Astrocyte (in vitro differentiated cells and primary cell): Measurements from ENCODE around the gene DUSP16. TPM values are rescaled to one million over a fixed set of nuclear protein-coding genes. Genes with fewer than 3 reads are reported as not detected.
"Not testable (repeated sequence)": the region's sequence is repeated elsewhere in the genome, so short reads cannot be mapped to it uniquely, and the experiment has no call there.

Experiments used
- DNase-seq: peaks from one replicate; pipeline ENCODE4 v3.0.0-alpha.2; 2010; ENCODE audit warnings: low read depth
- FAIRE-seq: peaks from 2 replicates; lab custom pipeline; 2011; peaks lifted over from hg19 to GRCh38; lab: Jason Lieb, UNC
- H2AFZ ChIP-seq: 2 replicates; pipeline ENCODE4 v1.6.0; 2012; ENCODE audit warnings: low read depth, low read length, inconsistent platforms
- H3K27ac ChIP-seq: 2 replicates; pipeline ENCODE4 v1.5.1; 2011; ENCODE audit warnings: low read depth, low read length, inconsistent platforms
- H3K27me3 ChIP-seq: 2 replicates; pipeline ENCODE4 v1.6.0; 2011; ENCODE audit warnings: low read length, inconsistent platforms; ENCODE audit not compliant: insufficient read depth
- H3K36me3 ChIP-seq: 2 replicates; pipeline ENCODE4 v1.5.1; 2011; ENCODE audit warnings: low read length, inconsistent platforms; ENCODE audit not compliant: insufficient read depth
- H3K4me1 ChIP-seq: 2 replicates; pipeline ENCODE4 v1.5.1; 2011; ENCODE audit warnings: low read length, inconsistent platforms; ENCODE audit not compliant: insufficient read depth
- H3K4me2 ChIP-seq: 2 replicates; pipeline ENCODE4 v1.6.0; 2012; ENCODE audit warnings: low read length, inconsistent platforms
- H3K4me3 ChIP-seq: 2 replicates; pipeline ENCODE4 v1.5.1; 2011; ENCODE audit warnings: low read depth, mild to moderate bottlenecking, low read length, inconsistent platforms; ENCODE audit not compliant: insufficient read depth
- H3K79me2 ChIP-seq: 2 replicates; pipeline ENCODE4 v1.6.0; 2012; ENCODE audit warnings: mild to moderate bottlenecking, low read length, inconsistent platforms; ENCODE audit not compliant: insufficient read depth
- H3K9ac ChIP-seq: 2 replicates; pipeline ENCODE4 v1.6.0; 2012; ENCODE audit warnings: mild to moderate bottlenecking, low read length, inconsistent platforms
- H3K9me3 ChIP-seq: 2 replicates; pipeline ENCODE4 v1.5.1; 2012; ENCODE audit warnings: low read depth, mild to moderate bottlenecking, low read length, inconsistent platforms; ENCODE audit not compliant: insufficient read depth
- H4K20me1 ChIP-seq: 2 replicates; pipeline ENCODE4 v1.6.0; 2012; ENCODE audit warnings: low read length, inconsistent platforms; ENCODE audit not compliant: insufficient read depth
- H3K27ac Mint-ChIP-seq: one replicate; pipeline ENCODE4 v1.8.0; 2021; ENCODE audit warnings: mild to moderate bottlenecking, mixed read lengths; ENCODE audit not compliant: unreplicated experiment
- H3K27me3 Mint-ChIP-seq: one replicate; pipeline ENCODE4 v1.8.0; 2021; ENCODE audit warnings: low read depth, mixed read lengths; ENCODE audit not compliant: unreplicated experiment
- H3K36me3 Mint-ChIP-seq: one replicate; pipeline ENCODE4 v1.8.0; 2021; ENCODE audit warnings: low read depth, mixed read lengths; ENCODE audit not compliant: unreplicated experiment
- H3K4me1 Mint-ChIP-seq: one replicate; pipeline ENCODE4 v1.8.0; 2021; ENCODE audit warnings: low read depth, mixed read lengths; ENCODE audit not compliant: unreplicated experiment
- H3K4me3 Mint-ChIP-seq: one replicate; pipeline ENCODE4 v1.8.0; 2021; ENCODE audit warnings: mild to moderate bottlenecking, moderate library complexity, mixed read lengths; ENCODE audit not compliant: unreplicated experiment
- H3K9me3 Mint-ChIP-seq: one replicate; pipeline ENCODE4 v1.8.0; 2021; ENCODE audit warnings: mild to moderate bottlenecking, mixed read lengths; ENCODE audit not compliant: unreplicated experiment
- CTCF ChIP-seq: IDR thresholded peaks from 2 replicates; pipeline ENCODE4 v1.5.1; 2011; ENCODE audit warnings: low read depth, mild to moderate bottlenecking, inconsistent platforms, low read length, moderate library complexity; ENCODE audit not compliant: insufficient read depth
- EZH2 ChIP-seq: IDR thresholded peaks from 2 replicates; pipeline ENCODE4 v1.6.1; 2012; ENCODE audit warnings: mild to moderate bottlenecking, low read length, inconsistent platforms; ENCODE audit not compliant: insufficient read depth
- total RNA-seq: library from RNA; stranded (reverse); gene quantifications from 2 replicates; pipeline ENCODE4 v1.2.1, GENCODE V29; 2021

The DUSP16 gene
- total RNA-seq, 1 donor from 2014 or later: 24.2 TPM

GRCh38 chr12:12577786-12578185 is 15.1 kb upstream of the DUSP16 start:
- Histone ChIP-seq H3K9me3 (no peaks in the 10 kb centered on the region), H3K4me2 (no peak overlapping the region), H3K4me3 (no peak overlapping the region), H3K9ac (no peak overlapping the region), H3K79me2 (no peaks in the 10 kb centered on the region), H3K27ac (no peak overlapping the region), H2AFZ (no peak overlapping the region), H3K36me3 (no peaks in the 10 kb centered on the region), H3K4me1 (no peaks in the 10 kb centered on the region), H3K27me3 (no peaks in the 10 kb centered on the region), H4K20me1 (no peaks in the 10 kb centered on the region)
- Mint-ChIP-seq H3K27ac (no peak overlapping the region), H3K4me3 (no peak overlapping the region), H3K36me3 (no peaks in the 10 kb centered on the region), H3K27me3 (no peaks in the 10 kb centered on the region), H3K9me3 (peaks cover 2% of the 10 kb centered on the region), H3K4me1 (peaks cover 2% of the 10 kb centered on the region)
- no peak for DNase-seq
- no peak for FAIRE-seq
- TF ChIP-seq EZH2 (no peak), CTCF (no peak)

- H3K4me3 ChIP-seq: no peak overlapping the region
- H3K27ac ChIP-seq: no peak overlapping the region
- Mint-ChIP-seq H3K36me3 (no peaks in the 10 kb centered on the region), H3K27me3 (no peaks in the 10 kb centered on the region), H3K4me1 (peaks cover 2% of the 10 kb centered on the region), H3K27ac (no peak overlapping the region), H3K4me3 (no peak overlapping the region), H3K9me3 (peaks cover 1% of the 10 kb centered on the region)
- H3K4me1 ChIP-seq: no peaks in the 10 kb centered on the region
- H3K36me3 ChIP-seq: no peaks in the 10 kb centered on the region
- no peak overlapping the region for H2AFZ ChIP-seq
- DNase-seq (no peak), FAIRE-seq (no peak)
- H4K20me1 ChIP-seq: no peaks in the 10 kb centered on the region
- no peaks in the 10 kb centered on the region for H3K9me3 ChIP-seq
- H3K27me3 ChIP-seq: no peaks in the 10 kb centered on the region
- H3K9ac ChIP-seq: no peak overlapping the region
- H3K79me2 ChIP-seq: no peaks in the 10 kb centered on the region
- no peak overlapping the region for H3K4me2 ChIP-seq
- TF ChIP-seq EZH2: no peak
- TF ChIP-seq CTCF: no peak
Measured at GRCh38 chr12:12572659-12573058, 10.0 kb upstream of the DUSP16 start.

GRCh38 chr12:12565971-12566370 is 3.3 kb upstream of the DUSP16 start:
- H4K20me1 ChIP-seq, DNase-seq, H3K4me3 Mint-ChIP-seq, H3K4me1 ChIP-seq, H3K27me3 ChIP-seq, H3K4me2 ChIP-seq, H3K36me3 ChIP-seq, H3K27me3 Mint-ChIP-seq, H3K9me3 Mint-ChIP-seq, H3K4me1 Mint-ChIP-seq, H3K9me3 ChIP-seq, H3K36me3 Mint-ChIP-seq, H3K27ac ChIP-seq, H3K9ac ChIP-seq, H3K27ac Mint-ChIP-seq, FAIRE-seq, H2AFZ ChIP-seq, H3K79me2 ChIP-seq, H3K4me3 ChIP-seq: not testable (repeated sequence)
